ENCODE results near the gene DNAH1. TPM values are rescaled to one million over a fixed set of nuclear protein-coding genes. Genes with fewer than 3 reads are reported as not detected.

The DNAH1 gene
- total and polyA plus RNA-seq, 2 donors (not counting 1 experiment from before 2014, with no cell fraction given), result 47.2 to 59.2 TPM

GRCh38 chr3:52392216-52392930 is 76.3 kb downstream of the DNAH1 start:
- Mint-ChIP-seq H3K27me3 (no peaks in the 10 kb centered on the region), H3K4me3 (no peak overlapping the region), H3K27ac (no peak overlapping the region), H3K4me1 (no peaks in the 10 kb centered on the region), H3K9me3 (ENCODE audit: insufficient read depth) (no peaks in the 10 kb centered on the region)
- Histone ChIP-seq H3K4me3 (ENCODE audit: control extremely low read depth in 1 of 5, extremely low read depth in 1 of 5, insufficient read depth in 1 of 5, low read depth in 2 of 5, low read length in 4 of 5) (no peak overlapping the region), H4K20me1 (ENCODE audit: control insufficient read depth, insufficient read depth, low read length, poor library complexity, severe bottlenecking) (no peaks in the 10 kb centered on the region), H3K79me2 (ENCODE audit: control insufficient read depth, insufficient read depth, low read length) (no peaks in the 10 kb centered on the region), H3K27me3 (replicated peaks in 1 of 4; ENCODE audit: control extremely low read depth in 1 of 4, control insufficient read depth in 3 of 4, insufficient read depth in 4 of 4, low read length in 3 of 4) (no peaks in the 10 kb centered on the region), H2AFZ (ENCODE audit: insufficient read depth, low read depth, low read length, poor library complexity, severe bottlenecking) (no peak overlapping the region), H3K36me3 (replicated peaks in 1 of 2; ENCODE audit: control extremely low read depth in 1 of 2, control insufficient read depth in 1 of 2, extremely low read depth in 1 of 2, insufficient read depth in 2 of 2, low read length in 1 of 2) (peaks cover 0 to 39% of the 10 kb centered on the region in 2 experiments), H3K9me3 (ENCODE audit: control extremely low read depth in 1 of 3, control insufficient read depth in 2 of 3, insufficient read depth in 1 of 3, low read length in 2 of 3) (no peaks in the 10 kb centered on the region), H3K4me2 (replicated peaks; ENCODE audit: low read depth, low read length, poor library complexity, severe bottlenecking) (no peak overlapping the region), H3K9ac (ENCODE audit: low read length) (no peak overlapping the region), H3K27ac (ENCODE audit: low read length in 2 of 2) (no peak overlapping the region), H3K4me1 (ENCODE audit: control insufficient read depth in 2 of 2, insufficient read depth in 2 of 2, low read length in 2 of 2) (no peaks in the 10 kb centered on the region)
- ATAC-seq (ENCODE audit: low read depth), result no peak
- TF ChIP-seq EZH2 (IDR thresholded peaks at IDR 0.05; ENCODE audit: borderline replicate concordance, insufficient read depth, low read depth, low read length, poor library complexity, severe bottlenecking), result no peak
- no peak for TF ChIP-seq CTCF (IDR thresholded peaks at IDR 0.05)
- DNase-seq, result no peak
- 96% methylated on average over 15 of the region's 16 CpGs for WGBS (ENCODE audit: insufficient coverage)
- POLR2A ChIA-PET, result interaction anchor here (0.6 kb wide), 1 partner anchor 51 kb away, joined by 9 read pairs; no protein-coding TSS in a partner anchor
- CTCF ChIA-PET, result no interaction called here
- intact Hi-C loops (cut with micrococcal nuclease), result no loop called here

- no peak overlapping the region for H3K4me2 ChIP-seq (replicated peaks; ENCODE audit: low read depth, low read length, poor library complexity, severe bottlenecking)
- no peak overlapping the region for H3K4me3 Mint-ChIP-seq
Measured at GRCh38 chr3:52393131-52393807, 77.2 kb downstream of the DNAH1 start.

More at GRCh38 chr3:52393131-52393807, 77.2 kb downstream of the DNAH1 start:
- no peak overlapping the region for H2AFZ ChIP-seq (ENCODE audit: insufficient read depth, low read depth, low read length, poor library complexity, severe bottlenecking)
- intact Hi-C loops (cut with micrococcal nuclease), result no loop called here
- POLR2A ChIA-PET, result no interaction called here
- no peak overlapping the region for H3K9ac ChIP-seq (ENCODE audit: low read length)
- no peaks in the 10 kb centered on the region for H3K4me1 ChIP-seq (ENCODE audit: control insufficient read depth in 2 of 2, insufficient read depth in 2 of 2, low read length in 2 of 2)
- no peak for DNase-seq
- no peaks in the 10 kb centered on the region for H3K79me2 ChIP-seq (ENCODE audit: control insufficient read depth, insufficient read depth, low read length)
- no peak overlapping the region for H3K27ac ChIP-seq (ENCODE audit: low read length in 2 of 2)
- H3K27me3 ChIP-seq (replicated peaks in 1 of 4; ENCODE audit: control extremely low read depth in 1 of 4, control insufficient read depth in 3 of 4, insufficient read depth in 4 of 4, low read length in 3 of 4), result no peaks in the 10 kb centered on the region
- no peak for ATAC-seq (ENCODE audit: low read depth)
- no peak for TF ChIP-seq CTCF (IDR thresholded peaks at IDR 0.05)
- no peak for TF ChIP-seq EZH2 (IDR thresholded peaks at IDR 0.05; ENCODE audit: borderline replicate concordance, insufficient read depth, low read depth, low read length, poor library complexity, severe bottlenecking)
- WGBS (ENCODE audit: insufficient coverage), result 95% methylated on average over 16 of the region's 18 CpGs
- H3K36me3 ChIP-seq (replicated peaks in 1 of 2; ENCODE audit: control extremely low read depth in 1 of 2, control insufficient read depth in 1 of 2, extremely low read depth in 1 of 2, insufficient read depth in 2 of 2, low read length in 1 of 2), result peaks cover 0 to 36% of the 10 kb centered on the region in 2 experiments
- H4K20me1 ChIP-seq (ENCODE audit: control insufficient read depth, insufficient read depth, low read length, poor library complexity, severe bottlenecking), result no peaks in the 10 kb centered on the region
- Mint-ChIP-seq H3K4me1 (no peaks in the 10 kb centered on the region), H3K9me3 (ENCODE audit: insufficient read depth) (no peaks in the 10 kb centered on the region), H3K27me3 (no peaks in the 10 kb centered on the region), H3K27ac (no peak overlapping the region)
- CTCF ChIA-PET, result no interaction called here
- H3K9me3 ChIP-seq (ENCODE audit: control extremely low read depth in 1 of 3, control insufficient read depth in 2 of 3, insufficient read depth in 1 of 3, low read length in 2 of 3), result no peaks in the 10 kb centered on the region
- no peak overlapping the region for H3K4me3 ChIP-seq (ENCODE audit: control extremely low read depth in 1 of 5, extremely low read depth in 1 of 5, insufficient read depth in 1 of 5, low read depth in 2 of 5, low read length in 4 of 5)
